Measurements from ENCODE around the gene FNDC3B. TPM values are rescaled to one million over a fixed set of nuclear protein-coding genes. Genes with fewer than 3 reads are reported as not detected.

FNDC3B gene
- total RNA-seq, 1 donor from 2014 or later = 14.7 TPM

- FAIRE-seq (no peak), DNase-seq (ENCODE audit: low spot score in 2 of 2) (no peak)
Observed at GRCh38 chr3:172268868-172269267, 229.5 kb downstream of the FNDC3B start.

- FAIRE-seq (no peak), DNase-seq (ENCODE audit: low spot score in 2 of 2) (no peak)
Observed at GRCh38 chr3:172270557-172271166, 231.3 kb downstream of the FNDC3B start.

- DNase-seq (ENCODE audit: low spot score in 2 of 2) = no peak
- no peak for FAIRE-seq
Observed at GRCh38 chr3:172271386-172271976, 232.1 kb downstream of the FNDC3B start.

DNA sequence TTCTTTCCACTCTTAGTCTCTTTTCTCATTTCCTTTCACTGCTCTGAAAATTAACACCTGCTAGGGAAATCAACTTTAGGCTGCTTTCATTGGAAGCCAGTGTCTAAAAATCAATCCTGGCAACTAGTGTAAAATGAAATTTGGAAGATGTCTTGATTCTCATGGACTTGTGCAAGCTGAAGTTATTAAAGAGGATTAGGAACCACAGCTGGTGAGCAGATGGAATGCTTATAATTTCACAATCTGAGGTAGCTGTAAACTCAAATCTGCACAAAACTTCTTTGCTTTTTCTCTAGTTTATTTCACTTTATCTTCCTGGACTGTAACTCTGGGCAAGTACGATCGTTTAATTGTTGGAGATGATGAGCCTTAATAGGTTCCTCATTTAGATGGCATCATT, 233.3 kb downstream of the FNDC3B start:
- FAIRE-seq (no peak), DNase-seq (ENCODE audit: low spot score in 2 of 2) (no peak)

DNA sequence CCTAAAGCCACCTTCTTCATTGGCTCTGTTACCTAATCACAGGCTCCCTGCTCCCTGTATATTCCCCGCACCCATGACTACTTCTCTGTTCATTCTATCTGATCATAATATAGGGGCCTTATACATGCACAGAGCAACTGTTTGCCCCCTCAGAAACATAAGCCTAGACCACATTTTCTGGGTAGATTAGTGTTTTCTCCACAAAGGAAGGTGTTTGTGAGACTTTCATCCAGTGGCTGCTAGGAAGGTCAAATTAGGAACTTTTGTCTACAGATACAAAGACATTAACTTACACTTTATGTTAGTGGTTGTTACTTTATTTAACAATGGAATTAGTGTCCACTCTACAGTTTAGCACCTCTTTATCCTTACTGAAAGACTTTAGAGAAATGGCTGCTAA, 234.0 kb downstream of the FNDC3B start:
- DNase-seq (ENCODE audit: low spot score in 2 of 2) (no peak), FAIRE-seq (no peak)

- FAIRE-seq (no peak), DNase-seq (ENCODE audit: low spot score in 2 of 2) (no peak)
Observed at GRCh38 chr3:172274906-172275305, 235.5 kb downstream of the FNDC3B start.

DNA sequence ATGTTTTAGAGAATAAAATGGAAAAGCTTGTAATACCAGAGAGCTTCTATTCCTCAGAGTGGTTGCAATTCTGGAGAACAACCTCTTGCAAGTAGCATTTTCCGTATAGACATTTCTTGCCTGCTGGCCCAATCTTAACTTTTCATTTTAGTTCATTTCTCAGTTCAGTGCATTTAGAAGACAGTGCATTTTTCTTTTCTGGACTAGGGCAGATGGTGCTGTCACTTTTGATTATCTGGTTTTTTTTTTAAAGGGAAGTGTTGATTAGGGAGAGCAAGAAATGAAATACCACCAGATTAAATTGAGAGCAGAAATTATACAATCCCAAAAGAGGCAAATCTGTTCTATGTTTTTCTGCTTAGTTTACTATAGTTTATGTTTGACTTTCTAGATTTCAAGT, 236.2 kb downstream of the FNDC3B start:
- FAIRE-seq (no peak), DNase-seq (ENCODE audit: low spot score in 2 of 2) (no peak)

- DNase-seq (ENCODE audit: low spot score in 2 of 2) (no peak), FAIRE-seq (no peak)
Observed at GRCh38 chr3:172276103-172276502, 236.7 kb downstream of the FNDC3B start.

- DNase-seq (ENCODE audit: low spot score in 2 of 2) (no peak), FAIRE-seq (no peak)
Observed at GRCh38 chr3:172277151-172277652, 237.8 kb downstream of the FNDC3B start.

GRCh38 chr3:172279191-172279640, 239.8 kb downstream of the FNDC3B start:
- DNase-seq (ENCODE audit: low spot score in 2 of 2) = no peak
- no peak for FAIRE-seq

DNA sequence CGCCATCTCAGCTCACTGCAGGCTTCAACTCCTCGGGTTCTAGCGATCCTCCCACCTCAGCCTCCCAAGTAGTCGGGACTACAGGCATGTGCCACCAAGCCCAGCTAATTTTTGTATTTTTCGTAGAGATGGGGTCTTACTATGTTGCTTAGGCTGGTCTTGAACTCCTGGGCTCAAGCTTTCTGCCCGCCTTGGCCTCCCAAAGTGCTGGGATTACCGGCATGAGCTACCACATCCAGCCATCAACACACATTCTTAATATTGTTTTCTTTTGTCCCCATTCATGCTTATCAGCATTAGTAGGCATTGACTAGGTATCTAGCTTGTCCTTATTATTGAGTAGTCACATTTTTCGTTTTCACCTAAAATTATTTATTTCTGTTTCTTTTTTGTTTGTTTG, 240.6 kb downstream of the FNDC3B start:
- no peak for DNase-seq (ENCODE audit: low spot score in 2 of 2)
- FAIRE-seq = no peak

GRCh38 chr3:172280406-172281051, 241.2 kb downstream of the FNDC3B start:
- no peak for DNase-seq (ENCODE audit: low spot score in 2 of 2)
- no peak for FAIRE-seq

GRCh38 chr3:172281884-172282283, 242.5 kb downstream of the FNDC3B start:
- DNase-seq (ENCODE audit: low spot score in 2 of 2) (no peak), FAIRE-seq (no peak)

GRCh38 chr3:172282850-172283249, 243.5 kb downstream of the FNDC3B start:
- FAIRE-seq = no peak
- DNase-seq (ENCODE audit: low spot score in 2 of 2) = no peak

GRCh38 chr3:172283841-172284357, 244.5 kb downstream of the FNDC3B start:
- no peak for DNase-seq (ENCODE audit: low spot score in 2 of 2)
- FAIRE-seq = no peak

GRCh38 chr3:172285844-172286243, 246.5 kb downstream of the FNDC3B start:
- DNase-seq (ENCODE audit: low spot score in 2 of 2) (no peak), FAIRE-seq (no peak)

GRCh38 chr3:172286548-172287148, 247.3 kb downstream of the FNDC3B start:
- DNase-seq (ENCODE audit: low spot score in 2 of 2) (no peak), FAIRE-seq (no peak)

- no peak for DNase-seq (ENCODE audit: low spot score in 2 of 2)
- FAIRE-seq = no peak
Observed at GRCh38 chr3:172287937-172288477, 248.6 kb downstream of the FNDC3B start.

DNA sequence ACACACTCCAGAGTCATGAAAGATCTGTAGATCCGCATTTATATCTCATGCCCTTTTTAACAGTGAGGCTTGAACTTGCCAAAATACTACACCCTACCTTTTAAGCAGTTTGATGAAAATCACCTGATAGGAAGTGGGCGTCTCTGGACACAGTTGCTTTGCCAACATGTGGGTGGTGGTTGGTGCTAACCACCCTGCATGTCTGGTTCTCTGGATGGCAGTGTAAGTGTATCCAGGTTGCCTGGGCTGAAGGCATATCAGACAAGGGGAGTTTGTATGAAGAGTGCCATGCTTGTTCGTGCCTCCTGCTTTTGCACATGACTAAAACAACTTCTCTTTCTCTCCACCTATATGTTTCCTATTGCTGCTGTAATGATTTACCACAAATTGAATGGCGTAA, 249.3 kb downstream of the FNDC3B start:
- no peak for FAIRE-seq

GRCh38 chr3:172289583-172289982, 250.2 kb downstream of the FNDC3B start:
- DNase-seq (ENCODE audit: low spot score in 2 of 2) = no peak
- no peak for FAIRE-seq

More for the DNA sequence above, 249.3 kb downstream of the FNDC3B start:
- DNase-seq (ENCODE audit: low spot score in 2 of 2) = no peak

DNA sequence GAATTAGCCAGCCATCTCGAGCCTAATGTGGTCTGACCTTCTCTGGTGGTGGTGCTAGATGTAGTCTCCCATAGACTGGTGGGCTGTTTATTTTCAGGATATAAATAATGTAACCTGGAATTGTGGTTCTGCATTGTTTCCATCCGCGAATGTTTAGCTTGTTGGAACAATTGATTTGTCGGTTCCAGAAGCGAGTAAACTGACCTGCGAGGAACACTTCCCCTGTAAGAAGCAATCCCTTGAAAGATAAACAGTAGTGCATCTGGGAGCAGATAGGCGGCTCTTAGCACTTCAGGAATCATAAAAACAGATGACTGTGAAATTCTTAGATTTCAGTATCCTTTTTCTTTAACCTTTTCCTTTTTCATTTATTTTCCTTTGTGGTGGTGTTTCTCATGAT, 251.1 kb downstream of the FNDC3B start:
- DNase-seq (ENCODE audit: low spot score in 2 of 2) (no peak), FAIRE-seq (no peak)

Measured in frontal cortex (tissue), 4 donors.